Measurements from ENCODE around the gene COX7A1.
"Not testable (repeated sequence)": the region's sequence is repeated elsewhere in the genome, so short reads cannot be mapped to it uniquely, and the experiment has no call there.

COX7A1 gene

GRCh38 chr19:36141039-36141927 is 11.0 kb downstream of the COX7A1 start:
- in situ Hi-C loops (cut with HindIII; ENCODE audit: low sequenced_read_pairs), result no loop called here
- DNase-seq (ENCODE audit: low read depth, low spot score), result peak; percentile 86
- peak overlapping the region; percentile 66 for H3K4me3 ChIP-seq (ENCODE audit: low read depth, low read length)
- no peak for TF ChIP-seq CTCF (IDR thresholded peaks at IDR 0.05; ENCODE audit: low read depth, low read length)

GRCh38 chr19:36140304-36141038 is 11.8 kb downstream of the COX7A1 start:
- in situ Hi-C loops (cut with HindIII; ENCODE audit: low sequenced_read_pairs), result no loop called here
- peak overlapping the region; percentile 66 for H3K4me3 ChIP-seq (ENCODE audit: low read depth, low read length)
- TF ChIP-seq CTCF (IDR thresholded peaks at IDR 0.05; ENCODE audit: low read depth, low read length), result no peak
- DNase-seq (ENCODE audit: low read depth, low spot score), result peak; percentile 65

GRCh38 chr19:36139473-36140303 is 12.6 kb downstream of the COX7A1 start, which contains the start of gene CAPNS1:
Gene CAPNS1, plus strand, starts transcription at chr19:36140066. Its CDS starts 946 bp downstream, at chr19:36141012.
- no peak for TF ChIP-seq CTCF (IDR thresholded peaks at IDR 0.05; ENCODE audit: low read depth, low read length)
- in situ Hi-C loops (cut with HindIII; ENCODE audit: low sequenced_read_pairs), result no loop called here
- DNase-seq (ENCODE audit: low read depth, low spot score), result peak; percentile 97
- peak within 1 kb of the TSS; percentile 66 for H3K4me3 ChIP-seq (ENCODE audit: low read depth, low read length)

GRCh38 chr19:36139120-36139472 is 13.2 kb downstream of the COX7A1 start:
- in situ Hi-C loops (cut with HindIII; ENCODE audit: low sequenced_read_pairs), result no loop called here
- TF ChIP-seq CTCF (IDR thresholded peaks at IDR 0.05; ENCODE audit: low read depth, low read length), result no peak
- DNase-seq (ENCODE audit: low read depth, low spot score), result no peak

GRCh38 chr19:36136964-36137686 is 15.1 kb downstream of the COX7A1 start:
- no peak for TF ChIP-seq CTCF (IDR thresholded peaks at IDR 0.05; ENCODE audit: low read depth, low read length)
- peak; percentile 46 for DNase-seq (ENCODE audit: low read depth, low spot score)
- H3K4me3 ChIP-seq (ENCODE audit: low read depth, low read length), result no peak overlapping the region
- in situ Hi-C loops (cut with HindIII; ENCODE audit: low sequenced_read_pairs), result no loop called here

More at GRCh38 chr19:36139120-36139472, 13.2 kb downstream of the COX7A1 start:
- H3K4me3 ChIP-seq (ENCODE audit: low read depth, low read length), result peak overlapping the region; percentile 66

GRCh38 chr19:36134867-36135266 is 17.4 kb downstream of the COX7A1 start:
- H3K4me3 ChIP-seq (ENCODE audit: low read depth, low read length); DNase-seq (ENCODE audit: low read depth, low spot score); in situ Hi-C loops (cut with HindIII; ENCODE audit: low sequenced_read_pairs): not testable (repeated sequence)

GRCh38 chr19:36131221-36131620 is 21.0 kb downstream of the COX7A1 start:
- in situ Hi-C loops (cut with HindIII; ENCODE audit: low sequenced_read_pairs); H3K4me3 ChIP-seq (ENCODE audit: low read depth, low read length); DNase-seq (ENCODE audit: low read depth, low spot score): not testable (repeated sequence)

Measured in astrocyte of the spinal cord (primary cell).